Measurements from ENCODE around the gene KRTAP29-1.

GRCh38 chr17:41333836-41334235 lies 31.2 kb upstream of the KRTAP29-1 start:
- TF ChIP-seq CTCF (conservative IDR thresholded peaks at IDR 0.05 in 1 of 2, IDR thresholded peaks at IDR 0.05 in 1 of 2; ENCODE audit: low read depth in 1 of 2, low read length in 2 of 2): no peak
- TF ChIP-seq EZH2 (IDR thresholded peaks at IDR 0.05; ENCODE audit: low read length, missing control alignments): no peak

Data from fibroblast of lung (primary cell).